ENCODE results near the gene DCST2.

DCST2 gene

DNA sequence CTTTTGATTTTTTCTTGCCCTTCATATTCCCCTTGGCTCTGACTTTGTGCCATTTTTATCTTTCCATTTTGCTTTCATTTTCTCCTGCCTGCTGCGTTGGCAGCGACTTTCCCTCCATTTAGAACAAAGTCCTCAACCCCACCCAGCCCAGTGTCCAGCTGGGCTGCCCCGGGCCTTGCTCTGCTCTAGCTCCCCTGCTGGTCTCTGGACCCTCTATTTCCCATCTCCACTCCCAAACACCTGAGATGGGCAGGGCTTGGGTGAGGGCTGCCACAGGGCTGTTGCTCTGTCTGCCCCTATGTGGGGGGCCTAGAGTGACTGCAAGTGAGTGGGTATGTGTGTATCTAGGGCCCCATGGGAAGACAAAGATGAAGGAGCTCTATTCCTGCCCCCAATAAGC, 10.2 kb upstream of the DCST2 start:
- TF ChIP-seq, protein P1, sequence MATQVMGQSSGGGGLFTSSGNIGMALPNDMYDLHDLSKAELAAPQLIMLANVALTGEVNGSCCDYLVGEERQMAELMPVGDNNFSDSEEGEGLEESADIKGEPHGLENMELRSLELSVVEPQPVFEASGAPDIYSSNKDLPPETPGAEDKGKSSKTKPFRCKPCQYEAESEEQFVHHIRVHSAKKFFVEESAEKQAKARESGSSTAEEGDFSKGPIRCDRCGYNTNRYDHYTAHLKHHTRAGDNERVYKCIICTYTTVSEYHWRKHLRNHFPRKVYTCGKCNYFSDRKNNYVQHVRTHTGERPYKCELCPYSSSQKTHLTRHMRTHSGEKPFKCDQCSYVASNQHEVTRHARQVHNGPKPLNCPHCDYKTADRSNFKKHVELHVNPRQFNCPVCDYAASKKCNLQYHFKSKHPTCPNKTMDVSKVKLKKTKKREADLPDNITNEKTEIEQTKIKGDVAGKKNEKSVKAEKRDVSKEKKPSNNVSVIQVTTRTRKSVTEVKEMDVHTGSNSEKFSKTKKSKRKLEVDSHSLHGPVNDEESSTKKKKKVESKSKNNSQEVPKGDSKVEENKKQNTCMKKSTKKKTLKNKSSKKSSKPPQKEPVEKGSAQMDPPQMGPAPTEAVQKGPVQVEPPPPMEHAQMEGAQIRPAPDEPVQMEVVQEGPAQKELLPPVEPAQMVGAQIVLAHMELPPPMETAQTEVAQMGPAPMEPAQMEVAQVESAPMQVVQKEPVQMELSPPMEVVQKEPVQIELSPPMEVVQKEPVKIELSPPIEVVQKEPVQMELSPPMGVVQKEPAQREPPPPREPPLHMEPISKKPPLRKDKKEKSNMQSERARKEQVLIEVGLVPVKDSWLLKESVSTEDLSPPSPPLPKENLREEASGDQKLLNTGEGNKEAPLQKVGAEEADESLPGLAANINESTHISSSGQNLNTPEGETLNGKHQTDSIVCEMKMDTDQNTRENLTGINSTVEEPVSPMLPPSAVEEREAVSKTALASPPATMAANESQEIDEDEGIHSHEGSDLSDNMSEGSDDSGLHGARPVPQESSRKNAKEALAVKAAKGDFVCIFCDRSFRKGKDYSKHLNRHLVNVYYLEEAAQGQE (IDR thresholded peaks at IDR 0.05; ENCODE audit: insufficient read depth in 1 of 2, low read depth in 2 of 2, low read length in 2 of 2), result no peak
- no peak for TF ChIP-seq FOXP2 (optimal IDR thresholded peaks at IDR 0.05; ENCODE audit: borderline replicate concordance, extremely low read depth, extremely low read length, insufficient read depth)
- TF ChIP-seq TAF1 (IDR thresholded peaks at IDR 0.05; ENCODE audit: borderline replicate concordance, insufficient read depth, low read length), result no peak
- TF ChIP-seq SIN3A (IDR thresholded peaks at IDR 0.05; ENCODE audit: borderline replicate concordance, insufficient read depth, low read length), result no peak
- no peak for TF ChIP-seq POLR2AphosphoS5 (IDR thresholded peaks at IDR 0.05; ENCODE audit: low read depth, low read length)

DNA sequence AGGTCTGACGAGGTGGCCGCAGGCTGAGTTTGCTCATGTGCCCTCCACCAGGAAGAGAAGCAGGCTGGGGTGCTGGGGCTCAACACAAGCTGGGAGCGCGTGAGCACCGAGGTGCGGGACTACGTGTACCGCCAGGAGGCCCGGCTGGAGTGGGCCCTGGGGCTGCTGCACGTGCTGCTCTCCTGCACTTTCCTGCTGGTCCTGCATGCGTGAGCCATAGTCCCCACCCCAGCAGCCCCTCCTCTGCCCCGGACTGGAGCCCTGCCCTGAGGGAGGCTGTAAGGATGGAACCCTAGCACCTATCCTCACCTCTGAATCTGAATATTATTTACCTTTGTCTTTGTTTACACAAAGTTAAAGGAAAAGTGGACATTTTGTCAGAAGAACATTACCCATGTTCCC, 9.7 kb upstream of the DCST2 start:
- no peak for TF ChIP-seq POLR2AphosphoS5 (IDR thresholded peaks at IDR 0.05; ENCODE audit: low read depth, low read length)
- TF ChIP-seq, protein P1 (IDR thresholded peaks at IDR 0.05; ENCODE audit: insufficient read depth in 1 of 2, low read depth in 2 of 2, low read length in 2 of 2), result no peak
- TF ChIP-seq FOXP2 (optimal IDR thresholded peaks at IDR 0.05; ENCODE audit: borderline replicate concordance, extremely low read depth, extremely low read length, insufficient read depth), result no peak
- no peak for TF ChIP-seq TAF1 (IDR thresholded peaks at IDR 0.05; ENCODE audit: borderline replicate concordance, insufficient read depth, low read length)
- TF ChIP-seq SIN3A (IDR thresholded peaks at IDR 0.05; ENCODE audit: borderline replicate concordance, insufficient read depth, low read length), result no peak

DNA sequence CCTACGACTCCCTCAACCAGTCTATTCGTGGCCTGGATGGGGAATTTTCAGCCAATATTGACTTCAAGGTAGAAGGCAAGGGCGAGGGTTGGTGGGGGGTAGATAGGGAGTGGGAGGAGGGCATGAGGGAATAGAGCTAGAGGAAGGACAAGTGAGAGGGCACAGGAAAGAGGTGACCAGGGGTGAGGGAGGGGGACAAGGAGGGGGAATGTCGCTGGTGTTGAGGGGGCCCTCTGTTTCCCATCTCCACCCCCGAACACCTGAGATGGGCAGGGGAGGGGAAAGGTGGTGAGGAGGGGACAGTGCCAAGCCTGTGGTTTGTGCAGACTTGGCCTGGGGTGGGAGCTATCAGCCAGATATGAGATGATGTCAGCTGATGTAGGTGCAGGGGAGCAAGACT, 9.2 kb upstream of the DCST2 start:
- TF ChIP-seq POLR2AphosphoS5 (IDR thresholded peaks at IDR 0.05; ENCODE audit: low read depth, low read length) (no peak), SIN3A (IDR thresholded peaks at IDR 0.05; ENCODE audit: borderline replicate concordance, insufficient read depth, low read length) (no peak), FOXP2 (optimal IDR thresholded peaks at IDR 0.05; ENCODE audit: borderline replicate concordance, extremely low read depth, extremely low read length, insufficient read depth) (no peak), TAF1 (IDR thresholded peaks at IDR 0.05; ENCODE audit: borderline replicate concordance, insufficient read depth, low read length) (no peak)
- TF ChIP-seq, protein P1 (IDR thresholded peaks at IDR 0.05; ENCODE audit: insufficient read depth in 1 of 2, low read depth in 2 of 2, low read length in 2 of 2), result no peak

DNA sequence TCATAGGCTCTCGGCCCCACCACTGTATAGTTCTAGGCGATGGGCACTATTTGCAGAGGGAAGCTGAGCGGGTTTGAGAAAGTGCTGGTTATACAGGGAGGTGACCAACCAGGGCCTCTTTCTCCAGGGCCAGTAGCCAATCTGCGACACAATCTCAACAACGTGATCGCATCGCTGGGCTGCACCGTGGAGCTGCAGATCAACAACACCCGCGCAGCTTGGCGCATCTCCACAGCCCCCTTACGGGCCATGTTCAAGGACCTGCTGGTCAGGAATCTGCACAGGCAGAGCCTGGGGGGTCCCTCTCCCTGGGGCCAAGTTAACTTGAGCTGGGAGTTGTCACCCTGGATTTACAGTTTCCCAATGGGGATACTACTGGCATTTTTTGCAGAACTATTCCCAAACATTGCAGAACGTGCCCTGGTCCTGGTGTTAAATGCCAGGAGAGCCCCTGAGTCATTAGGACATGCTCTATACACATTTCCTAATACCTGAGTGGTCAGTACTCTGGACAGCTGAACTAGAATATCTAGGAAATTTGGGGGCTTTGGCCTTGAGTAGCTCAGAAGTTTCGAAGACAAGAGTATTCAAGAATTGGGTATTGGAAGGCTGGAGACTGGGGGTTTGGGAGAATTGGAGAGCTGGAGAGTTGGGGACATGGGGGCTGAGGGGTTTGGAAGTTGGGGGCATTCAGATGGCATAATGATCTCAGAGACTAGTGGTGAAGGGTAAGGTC, 6.9 kb upstream of the DCST2 start:
- TF ChIP-seq SIN3A (IDR thresholded peaks at IDR 0.05; ENCODE audit: borderline replicate concordance, insufficient read depth, low read length) (no peak), TAF1 (IDR thresholded peaks at IDR 0.05; ENCODE audit: borderline replicate concordance, insufficient read depth, low read length) (no peak), POLR2AphosphoS5 (IDR thresholded peaks at IDR 0.05; ENCODE audit: low read depth, low read length) (no peak), FOXP2 (optimal IDR thresholded peaks at IDR 0.05; ENCODE audit: borderline replicate concordance, extremely low read depth, extremely low read length, insufficient read depth) (no peak)
- TF ChIP-seq, protein P1 (IDR thresholded peaks at IDR 0.05; ENCODE audit: insufficient read depth in 1 of 2, low read depth in 2 of 2, low read length in 2 of 2), result no peak

Data from PFSK-1 (cell line).